WI38 (cell line): ENCODE measurements around the gene ZNF343.

Source experiments
- H3K4me3 ChIP-seq: 2 replicates; pipeline ENCODE4 v1.5.1; 2011; ENCODE audit warnings: low read depth, mild to moderate bottlenecking, control low read depth, low read length
- CTCF ChIP-seq: IDR thresholded peaks from 2 replicates; pipeline ENCODE4 v1.5.1; 2012; ENCODE audit warnings: low read depth, mild to moderate bottlenecking, control low read depth, low read length

ZNF343 gene

GRCh38 chr20:2538931-2539720, 30.4 kb upstream of the ZNF343 start:
- H3K4me3 ChIP-seq, result no peak overlapping the region
- no peak for TF ChIP-seq CTCF

- TF ChIP-seq CTCF, result no peak
- no peak overlapping the region for H3K4me3 ChIP-seq
These were observed 29.6 kb upstream of the ZNF343 start for GRCh38 chr20:2538356-2538755.

GRCh38 chr20:2537101-2537500, 28.4 kb upstream of the ZNF343 start:
- no peak for TF ChIP-seq CTCF
- H3K4me3 ChIP-seq, result no peak overlapping the region

GRCh38 chr20:2536560-2536986, 27.9 kb upstream of the ZNF343 start, which contains the start of gene TMC2:
Gene TMC2 (plus strand): TSS chr20:2536573. CDS start chr20:2536622, 49 bp downstream.
- no peak for TF ChIP-seq CTCF
- no peak within 1 kb of the TSS for H3K4me3 ChIP-seq

GRCh38 chr20:2535711-2536559, 27.2 kb upstream of the ZNF343 start:
- no peak for TF ChIP-seq CTCF

GRCh38 chr20:2533118-2533517, 24.4 kb upstream of the ZNF343 start:
- no peak for TF ChIP-seq CTCF
- H3K4me3 ChIP-seq, result no peak overlapping the region

More at GRCh38 chr20:2535711-2536559, 27.2 kb upstream of the ZNF343 start:
- H3K4me3 ChIP-seq, result no peak overlapping the region
